GM10248 (cell line): Measurements from ENCODE around the gene MSI2.

ENCODE experiments used
- CTCF ChIA-PET: fragments of 300-600 bp; sonication (Branson Sonifier 250); formaldehyde crosslinking; extraction: SDS; loops from one replicate; lab custom pipeline; 2021; ENCODE audit warnings: antibody characterized with exemption; lab: Yijun Ruan, JAX
- POLR2A ChIA-PET: fragments of 350-650 bp; sonication (Branson Sonifier 250); formaldehyde crosslinking; extraction: SDS; loops from one replicate; lab custom pipeline; 2020; ENCODE audit warnings: antibody characterized with exemption; lab: Yijun Ruan, JAX
- DNase-seq: peaks from one replicate; pipeline ENCODE4 v3.0.0; 2012; ENCODE audit errors: extremely low spot score
- TF ChIP-seq, protein P1 (sequence below): IDR thresholded peaks from 2 replicates; pipeline ENCODE4 v1.5.1; 2012; ENCODE audit warnings: mild to moderate bottlenecking, low read depth; ENCODE audit errors: extremely low read depth, missing control alignments, control extremely low read depth

The MSI2 gene

DNA sequence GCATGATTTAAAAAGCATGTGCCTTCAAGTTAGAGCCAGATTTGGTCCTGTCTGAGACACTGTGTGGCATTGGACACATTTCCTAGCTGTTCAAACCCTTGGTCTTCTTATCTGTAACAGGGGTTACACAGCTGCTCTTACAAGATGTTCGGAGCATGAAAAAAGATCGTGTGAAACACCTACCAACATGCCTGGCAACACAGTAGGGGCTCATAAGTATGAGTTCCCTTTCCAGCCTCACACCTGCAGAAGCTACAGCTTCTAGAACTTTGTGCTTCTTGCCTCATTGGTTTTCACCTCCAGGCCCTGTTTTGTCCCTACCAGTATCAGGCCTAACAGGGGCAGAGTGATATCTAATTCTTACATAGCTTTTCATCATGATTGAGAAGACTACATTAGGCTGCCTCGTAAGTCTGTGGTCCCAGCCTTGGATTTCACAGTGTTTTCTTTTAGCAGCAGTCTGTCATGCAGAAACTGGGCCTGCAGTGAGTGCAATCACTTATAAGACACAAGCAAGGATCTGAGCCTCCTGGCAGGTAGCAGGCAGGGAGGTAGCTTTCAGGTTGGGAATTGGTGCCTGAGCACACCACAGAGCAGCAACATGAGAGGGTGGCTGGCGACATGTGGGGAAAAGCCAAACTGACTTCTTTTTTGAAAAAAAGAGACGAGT, 410.0 kb downstream of the MSI2 start:
- DNase-seq: no peak
- ChIA-PET CTCF (interaction anchor here (1.0 to 1.3 kb wide), 2 partner anchors 73 to 423 kb away, joined by 3 read pairs; no protein-coding TSS in a partner anchor), POLR2A (interaction anchor here (1.2 kb wide), 1 partner anchor 19 kb away, joined by 3 read pairs; no protein-coding TSS in a partner anchor)
- TF ChIP-seq, protein P1, sequence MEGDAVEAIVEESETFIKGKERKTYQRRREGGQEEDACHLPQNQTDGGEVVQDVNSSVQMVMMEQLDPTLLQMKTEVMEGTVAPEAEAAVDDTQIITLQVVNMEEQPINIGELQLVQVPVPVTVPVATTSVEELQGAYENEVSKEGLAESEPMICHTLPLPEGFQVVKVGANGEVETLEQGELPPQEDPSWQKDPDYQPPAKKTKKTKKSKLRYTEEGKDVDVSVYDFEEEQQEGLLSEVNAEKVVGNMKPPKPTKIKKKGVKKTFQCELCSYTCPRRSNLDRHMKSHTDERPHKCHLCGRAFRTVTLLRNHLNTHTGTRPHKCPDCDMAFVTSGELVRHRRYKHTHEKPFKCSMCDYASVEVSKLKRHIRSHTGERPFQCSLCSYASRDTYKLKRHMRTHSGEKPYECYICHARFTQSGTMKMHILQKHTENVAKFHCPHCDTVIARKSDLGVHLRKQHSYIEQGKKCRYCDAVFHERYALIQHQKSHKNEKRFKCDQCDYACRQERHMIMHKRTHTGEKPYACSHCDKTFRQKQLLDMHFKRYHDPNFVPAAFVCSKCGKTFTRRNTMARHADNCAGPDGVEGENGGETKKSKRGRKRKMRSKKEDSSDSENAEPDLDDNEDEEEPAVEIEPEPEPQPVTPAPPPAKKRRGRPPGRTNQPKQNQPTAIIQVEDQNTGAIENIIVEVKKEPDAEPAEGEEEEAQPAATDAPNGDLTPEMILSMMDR: no peak

- ChIA-PET POLR2A (no interaction called here), CTCF (interaction anchor here (1.0 kb wide), 1 partner anchor 73 kb away, joined by 3 read pairs; no protein-coding TSS in a partner anchor)
- DNase-seq: no peak
- TF ChIP-seq, protein P1: no peak
Measured at GRCh38 chr17:57666946-57667345, 410.6 kb downstream of the MSI2 start.

DNA sequence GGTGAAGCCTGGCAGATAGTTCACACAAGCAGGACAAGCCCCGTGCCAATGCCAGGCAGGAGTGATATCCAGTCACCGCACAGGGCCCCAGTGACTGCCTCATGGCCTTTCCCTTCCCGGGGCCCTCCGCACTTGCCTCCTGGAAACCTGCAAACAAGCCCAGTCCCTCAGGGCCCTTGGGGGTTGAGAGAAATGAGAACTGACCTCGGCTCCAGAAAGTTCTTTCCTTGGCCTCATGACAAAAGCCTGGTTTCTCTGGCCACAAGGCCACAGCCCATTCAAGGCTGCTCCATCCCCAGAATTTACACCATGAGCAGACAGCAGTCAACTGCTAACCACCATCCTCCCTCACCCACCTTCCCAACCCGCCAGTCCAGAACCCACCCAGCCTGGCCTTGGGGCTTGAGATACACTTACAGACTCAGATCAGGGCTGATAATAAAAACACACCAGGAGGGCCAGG, 411.2 kb downstream of the MSI2 start:
- POLR2A ChIA-PET: no interaction called here
- TF ChIP-seq, protein P1: no peak
- CTCF ChIA-PET: interaction anchor here (1.0 kb wide), 1 partner anchor 72 kb away, joined by 3 read pairs; no protein-coding TSS in a partner anchor
- DNase-seq: no peak

- ChIA-PET CTCF (interaction anchor here (0.9 to 1.4 kb wide), 2 partner anchors 9 to 424 kb away, joined by 3 read pairs; no protein-coding TSS in a partner anchor), POLR2A (no interaction called here)
- DNase-seq: no peak
- TF ChIP-seq, protein P1: no peak
Measured at GRCh38 chr17:57668332-57668731, 412.0 kb downstream of the MSI2 start.

DNA sequence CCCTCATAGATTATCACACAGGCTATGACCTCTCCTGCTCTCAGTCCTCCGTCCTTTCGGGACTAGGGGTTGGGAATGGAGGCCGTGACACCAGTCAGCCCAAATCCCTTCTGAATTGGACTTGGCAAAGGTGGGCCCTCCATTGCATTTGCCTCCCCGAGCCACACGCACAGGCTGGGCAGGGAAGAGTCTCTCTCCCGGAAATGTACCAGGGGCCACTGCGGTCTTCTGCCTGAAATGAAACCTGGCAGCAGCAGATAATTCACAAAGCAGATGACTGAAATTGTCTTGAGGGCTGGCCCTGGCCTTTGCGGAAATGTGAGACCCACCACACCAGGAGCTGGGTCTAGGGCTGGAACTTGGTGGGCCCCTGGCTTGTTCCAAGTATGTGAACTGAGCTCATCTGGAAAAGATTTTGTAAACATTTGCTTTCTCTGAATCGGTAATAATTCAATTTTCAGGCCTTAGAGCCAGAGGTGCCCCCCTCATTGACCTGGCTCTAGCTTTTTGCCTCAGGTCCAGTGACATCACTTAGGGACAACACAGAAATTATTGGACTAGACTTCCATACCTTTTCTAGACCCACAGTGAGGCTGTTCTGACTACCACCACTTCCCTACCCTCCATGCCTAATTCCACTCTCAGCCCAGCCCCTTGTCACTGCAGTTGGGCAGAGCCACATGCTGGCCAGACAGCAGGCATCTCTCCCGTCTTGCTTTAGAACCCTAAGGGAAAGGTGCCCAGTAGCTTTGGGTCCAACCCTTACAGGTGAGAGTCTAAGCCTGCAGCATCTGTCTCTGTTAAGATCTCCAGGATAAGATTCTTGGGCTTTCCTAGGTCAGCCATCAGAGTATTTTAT, 413.6 kb downstream of the MSI2 start:
- TF ChIP-seq, protein P1: no peak
- DNase-seq: no peak
- POLR2A ChIA-PET: no interaction called here
- CTCF ChIA-PET: interaction anchor here (0.8 to 4.6 kb wide), 8 partner anchors 8 to 427 kb away, joined by 3 to 45 read pairs (median 14); no protein-coding TSS in a partner anchor

GRCh38 chr17:57670769-57671569, 414.6 kb downstream of the MSI2 start:
- no peak for DNase-seq
- TF ChIP-seq, protein P1: no peak
- ChIA-PET CTCF (interaction anchor here (0.6 to 4.6 kb wide), 56 partner anchors 9 to 513 kb away, joined by 3 to 45 read pairs (median 4); no protein-coding TSS in a partner anchor), POLR2A (interaction anchor here (1.3 kb wide), 1 partner anchor 16 kb away, joined by 9 read pairs; no protein-coding TSS in a partner anchor)
